ENCODE data around the gene IQGAP3. TPM values are rescaled to one million over a fixed set of nuclear protein-coding genes. Genes with fewer than 3 reads are reported as not detected.
"Not testable (repeated sequence)": the region's sequence is repeated elsewhere in the genome, so short reads cannot be mapped to it uniquely, and the experiment has no call there.

Gene IQGAP3
- total RNA-seq, 1 experiment from 2014 or later: 48.3 TPM

DNA sequence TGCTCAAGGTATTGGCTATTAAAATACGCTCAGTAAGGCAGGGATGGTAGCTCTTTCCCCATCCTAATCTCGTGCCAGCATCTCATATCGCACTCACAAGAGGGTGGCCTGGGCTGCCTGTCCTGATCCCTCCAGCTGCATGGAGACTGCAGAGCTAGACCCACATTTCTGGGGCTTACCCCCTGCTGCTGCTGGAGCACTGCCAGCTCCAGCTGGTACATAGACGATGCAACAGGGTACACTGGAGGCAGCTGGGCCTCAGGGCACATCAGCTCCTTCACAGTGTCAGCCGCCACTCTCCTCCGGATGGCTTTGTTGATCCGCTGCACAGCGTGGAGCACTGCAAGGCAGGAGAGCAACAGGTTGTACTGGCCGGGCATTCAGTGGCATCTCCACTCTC, 16.0 kb downstream of the IQGAP3 start:
- CTCF ChIA-PET: interaction anchor here (1.0 to 1.4 kb wide), 2 partner anchors 39 to 52 kb away, joined by 3 to 6 read pairs; no protein-coding TSS in a partner anchor
- peak overlapping the region; percentile 46 for H3K27ac Mint-ChIP-seq (ENCODE audit: low read depth, unreplicated experiment)

GRCh38 chr1:156555715-156556114, 16.6 kb downstream of the IQGAP3 start:
- H3K36me3 Mint-ChIP-seq (ENCODE audit: insufficient read depth, unreplicated experiment): peaks cover 22% of the 10 kb centered on the region
- no TSS peak for BruUV-seq (replicated peaks)
- no peak overlapping the region for H3K4me3 Mint-ChIP-seq (ENCODE audit: unreplicated experiment)
- no peak for DNase-seq (ENCODE audit: unreplicated experiment)
- ChIA-PET POLR2A (interaction anchor here (0.7 kb wide), 2 partner anchors 16 to 36 kb away, joined by 3 to 4 read pairs; no protein-coding TSS in a partner anchor), CTCF (interaction anchor here (0.6 to 1.5 kb wide), 7 partner anchors 10 to 172 kb away, joined by 3 to 6 read pairs (median 4); no protein-coding TSS in a partner anchor)
- H3K27me3 Mint-ChIP-seq (ENCODE audit: insufficient read depth, unreplicated experiment): no peaks in the 10 kb centered on the region
- peak overlapping the region; percentile 46 for H3K27ac Mint-ChIP-seq (ENCODE audit: low read depth, unreplicated experiment)
- intact Hi-C loops (cut with micrococcal nuclease): no loop called here
- no peaks in the 10 kb centered on the region for H3K9me3 Mint-ChIP-seq (ENCODE audit: unreplicated experiment)
- peaks cover 17% of the 10 kb centered on the region for H3K4me1 Mint-ChIP-seq (ENCODE audit: insufficient read depth, unreplicated experiment)
- TF ChIP-seq, protein P1, sequence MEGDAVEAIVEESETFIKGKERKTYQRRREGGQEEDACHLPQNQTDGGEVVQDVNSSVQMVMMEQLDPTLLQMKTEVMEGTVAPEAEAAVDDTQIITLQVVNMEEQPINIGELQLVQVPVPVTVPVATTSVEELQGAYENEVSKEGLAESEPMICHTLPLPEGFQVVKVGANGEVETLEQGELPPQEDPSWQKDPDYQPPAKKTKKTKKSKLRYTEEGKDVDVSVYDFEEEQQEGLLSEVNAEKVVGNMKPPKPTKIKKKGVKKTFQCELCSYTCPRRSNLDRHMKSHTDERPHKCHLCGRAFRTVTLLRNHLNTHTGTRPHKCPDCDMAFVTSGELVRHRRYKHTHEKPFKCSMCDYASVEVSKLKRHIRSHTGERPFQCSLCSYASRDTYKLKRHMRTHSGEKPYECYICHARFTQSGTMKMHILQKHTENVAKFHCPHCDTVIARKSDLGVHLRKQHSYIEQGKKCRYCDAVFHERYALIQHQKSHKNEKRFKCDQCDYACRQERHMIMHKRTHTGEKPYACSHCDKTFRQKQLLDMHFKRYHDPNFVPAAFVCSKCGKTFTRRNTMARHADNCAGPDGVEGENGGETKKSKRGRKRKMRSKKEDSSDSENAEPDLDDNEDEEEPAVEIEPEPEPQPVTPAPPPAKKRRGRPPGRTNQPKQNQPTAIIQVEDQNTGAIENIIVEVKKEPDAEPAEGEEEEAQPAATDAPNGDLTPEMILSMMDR (IDR thresholded peaks at IDR 0.05; ENCODE audit: unreplicated experiment): no peak

More for the DNA sequence above, 16.0 kb downstream of the IQGAP3 start:
- TF ChIP-seq, protein P1 (IDR thresholded peaks at IDR 0.05; ENCODE audit: unreplicated experiment): no peak
- intact Hi-C loops (cut with micrococcal nuclease): no loop called here
- DNase-seq (ENCODE audit: unreplicated experiment): no peak
- no TSS peak for BruUV-seq (replicated peaks)
- POLR2A ChIA-PET: no interaction called here
- H3K9me3 Mint-ChIP-seq (ENCODE audit: unreplicated experiment): no peaks in the 10 kb centered on the region
- peaks cover 22% of the 10 kb centered on the region for H3K36me3 Mint-ChIP-seq (ENCODE audit: insufficient read depth, unreplicated experiment)
- no peaks in the 10 kb centered on the region for H3K27me3 Mint-ChIP-seq (ENCODE audit: insufficient read depth, unreplicated experiment)
- H3K4me3 Mint-ChIP-seq (ENCODE audit: unreplicated experiment): no peak overlapping the region
- peaks cover 17% of the 10 kb centered on the region for H3K4me1 Mint-ChIP-seq (ENCODE audit: insufficient read depth, unreplicated experiment)

- ChIA-PET POLR2A (interaction anchor here (0.6 kb wide), 1 partner anchor 9 kb away, joined by 3 read pairs; no protein-coding TSS in a partner anchor), CTCF (interaction anchor here (0.6 to 1.5 kb wide), 10 partner anchors 11 to 171 kb away, joined by 3 to 6 read pairs (median 4); partner anchors contain the start of gene IQGAP3)
- TF ChIP-seq, protein P1 (IDR thresholded peaks at IDR 0.05; ENCODE audit: unreplicated experiment): no peak
- Mint-ChIP-seq H3K4me3 (ENCODE audit: unreplicated experiment) (no peak overlapping the region), H3K36me3 (ENCODE audit: insufficient read depth, unreplicated experiment) (peaks cover 24% of the 10 kb centered on the region), H3K27ac (ENCODE audit: low read depth, unreplicated experiment) (peak overlapping the region; percentile 20), H3K27me3 (ENCODE audit: insufficient read depth, unreplicated experiment) (no peaks in the 10 kb centered on the region), H3K9me3 (ENCODE audit: unreplicated experiment) (no peaks in the 10 kb centered on the region), H3K4me1 (ENCODE audit: insufficient read depth, unreplicated experiment) (peaks cover 17% of the 10 kb centered on the region)
- no TSS peak for BruUV-seq (replicated peaks)
- intact Hi-C loops (cut with micrococcal nuclease): no loop called here
- DNase-seq (ENCODE audit: unreplicated experiment): no peak
These were observed 17.4 kb downstream of the IQGAP3 start for GRCh38 chr1:156554971-156555370.

DNA sequence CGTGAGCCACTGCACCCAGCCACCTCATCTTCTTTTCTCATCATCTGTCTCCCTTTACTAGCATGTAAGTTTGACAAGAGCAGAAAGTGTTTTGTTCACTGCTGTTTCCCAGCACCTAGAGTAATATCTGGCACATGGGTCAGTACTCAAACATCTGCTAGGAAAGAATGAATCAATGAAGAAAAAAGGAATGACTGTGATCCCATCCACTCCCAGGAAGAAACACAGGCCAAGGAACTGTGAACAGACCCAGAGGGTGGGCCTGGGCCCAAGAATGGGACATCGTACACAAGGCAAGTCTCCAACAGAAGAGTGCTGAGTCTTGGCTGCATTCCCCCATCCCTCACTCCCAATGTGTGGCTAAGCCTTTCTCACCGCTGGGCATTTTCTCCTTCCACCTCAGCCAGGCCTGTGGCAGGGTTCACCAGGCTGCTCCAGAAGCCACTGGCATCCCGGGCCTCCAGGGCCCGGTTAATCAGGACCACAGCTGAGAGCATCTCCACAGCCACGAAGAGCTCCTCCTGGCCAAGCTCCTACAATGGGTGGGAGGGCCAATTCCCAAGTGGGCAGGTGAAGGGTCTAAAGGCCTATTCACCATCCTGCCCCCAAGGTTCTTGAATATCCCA, 18.4 kb downstream of the IQGAP3 start:
- BruUV-seq (replicated peaks): no TSS peak
- Mint-ChIP-seq H3K27me3 (ENCODE audit: insufficient read depth, unreplicated experiment) (no peaks in the 10 kb centered on the region), H3K36me3 (ENCODE audit: insufficient read depth, unreplicated experiment) (peaks cover 26% of the 10 kb centered on the region), H3K9me3 (ENCODE audit: unreplicated experiment) (no peaks in the 10 kb centered on the region), H3K27ac (ENCODE audit: low read depth, unreplicated experiment) (no peak overlapping the region), H3K4me1 (ENCODE audit: insufficient read depth, unreplicated experiment) (peaks cover 17% of the 10 kb centered on the region), H3K4me3 (ENCODE audit: unreplicated experiment) (no peak overlapping the region)
- CTCF ChIA-PET: interaction anchor here (0.6 to 1.3 kb wide), 3 partner anchors 66 to 108 kb away, joined by 3 to 5 read pairs (median 4); no protein-coding TSS in a partner anchor
- POLR2A ChIA-PET: no interaction called here
- DNase-seq (ENCODE audit: unreplicated experiment): no peak
- intact Hi-C loops (cut with micrococcal nuclease): loop anchor here (2.0 kb wide), 1 partner anchor 53 kb away; the partner anchor contains the start of gene MEF2D
- TF ChIP-seq, protein P1 (IDR thresholded peaks at IDR 0.05; ENCODE audit: unreplicated experiment): no peak

DNA sequence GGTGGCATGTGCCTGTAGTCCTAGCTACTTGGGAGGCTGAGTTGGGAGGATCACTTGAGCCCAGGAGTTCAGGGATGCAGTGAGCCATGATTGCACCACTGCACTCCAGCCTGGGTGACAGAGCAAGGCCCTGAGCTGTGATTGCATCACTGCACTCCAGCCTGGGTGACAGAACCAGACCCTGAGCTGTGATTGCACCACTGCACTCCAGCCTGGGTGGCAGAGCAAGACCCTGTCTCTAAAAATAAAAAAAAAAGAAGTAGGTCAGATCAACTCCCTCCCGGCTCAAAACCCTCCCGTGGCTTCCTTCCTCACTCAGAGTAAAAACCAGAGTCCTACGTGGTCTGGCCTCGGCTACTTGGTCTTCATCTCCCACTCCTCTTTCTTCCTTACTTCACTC, 19.4 kb downstream of the IQGAP3 start:
- H3K27me3 Mint-ChIP-seq (ENCODE audit: insufficient read depth, unreplicated experiment); BruUV-seq (replicated peaks); H3K4me3 Mint-ChIP-seq (ENCODE audit: unreplicated experiment); H3K9me3 Mint-ChIP-seq (ENCODE audit: unreplicated experiment): not testable (repeated sequence)
- intact Hi-C loops (cut with micrococcal nuclease): loop anchor here (2.0 kb wide), 1 partner anchor 52 kb away; the partner anchor contains the start of gene MEF2D
- Mint-ChIP-seq H3K4me1 (ENCODE audit: insufficient read depth, unreplicated experiment) (peaks cover 17% of the 10 kb centered on the region), H3K27ac (ENCODE audit: low read depth, unreplicated experiment) (peak overlapping the region; percentile 24), H3K36me3 (ENCODE audit: insufficient read depth, unreplicated experiment) (peaks cover 30% of the 10 kb centered on the region)
- ChIA-PET POLR2A (interaction anchor here (1.4 kb wide), 1 partner anchor 37 kb away, joined by 5 read pairs; no protein-coding TSS in a partner anchor), CTCF (interaction anchor here (0.8 to 2.1 kb wide), 2 partner anchors 20 to 107 kb away, joined by 3 to 11 read pairs; no protein-coding TSS in a partner anchor)
- peak; percentile 44 for DNase-seq (ENCODE audit: unreplicated experiment)

All from MCF 10A (cell line).